Measurements from ENCODE around the gene COX18. TPM values are rescaled to one million over a fixed set of nuclear protein-coding genes. Genes with fewer than 3 reads are reported as not detected.

Gene COX18
- total RNA-seq, 3 donors from 2014 or later, result 12.2 to 17.8 (median 14.2) TPM

- no peak for TF ChIP-seq CTCF (IDR thresholded peaks at IDR 0.05)
- Histone ChIP-seq H3K4me3 (no peak overlapping the region), H3K4me1 (ENCODE audit: low read depth) (no peaks in the 10 kb centered on the region), H3K36me3 (ENCODE audit: low read depth) (no peaks in the 10 kb centered on the region), H3K9me3 (no peaks in the 10 kb centered on the region)
- ATAC-seq (no peak), DNase-seq (no peak)
- intact Hi-C loops (cut with DNase I, micrococcal nuclease), result no loop called here
These were observed 63.1 kb downstream of the COX18 start for GRCh38 chr4:73006286-73006990.

- H3K36me3 ChIP-seq (ENCODE audit: low read depth), result no peaks in the 10 kb centered on the region
- TF ChIP-seq CTCF (IDR thresholded peaks at IDR 0.05), result no peak
- H3K4me1 ChIP-seq (ENCODE audit: low read depth), result no peaks in the 10 kb centered on the region
- H3K4me3 ChIP-seq, result no peak overlapping the region
- H3K9me3 ChIP-seq, result no peaks in the 10 kb centered on the region
- ATAC-seq (no peak), DNase-seq (no peak)
- intact Hi-C loops (cut with DNase I, micrococcal nuclease), result no loop called here
These were observed 64.0 kb downstream of the COX18 start for GRCh38 chr4:73005514-73005913.

Other genes starting within 250 kb of the COX18 start
- 10 to 100 TPM; 62.4 to 75.3 (median 70.4) TPM for gene ANKRD17, start 189.1 kb upstream of the COX18 start, total RNA-seq